ENCODE data around the gene GTSE1.

The GTSE1 gene

GRCh38 chr22:46352276-46352675 is 55.6 kb downstream of the GTSE1 start:
- Mint-ChIP-seq H3K36me3 (ENCODE audit: low read depth) (peaks cover 100% of the 10 kb centered on the region), H3K27me3 (no peaks in the 10 kb centered on the region), H3K4me3 (no peak overlapping the region), H3K4me1 (ENCODE audit: low read depth) (no peaks in the 10 kb centered on the region), H3K9me3 (no peaks in the 10 kb centered on the region), H3K27ac (no peak overlapping the region)
- intact Hi-C loops (cut with micrococcal nuclease), result no loop called here

- H3K4me1 Mint-ChIP-seq (ENCODE audit: low read depth), result no peaks in the 10 kb centered on the region
- H3K9me3 Mint-ChIP-seq, result no peaks in the 10 kb centered on the region
- peaks cover 100% of the 10 kb centered on the region for H3K36me3 Mint-ChIP-seq (ENCODE audit: low read depth)
- no peak overlapping the region for H3K27ac Mint-ChIP-seq
- H3K27me3 Mint-ChIP-seq, result no peaks in the 10 kb centered on the region
- H3K4me3 Mint-ChIP-seq, result no peak overlapping the region
- intact Hi-C loops (cut with micrococcal nuclease), result no loop called here
These were observed 56.2 kb downstream of the GTSE1 start for GRCh38 chr22:46352691-46353386.

- intact Hi-C loops (cut with micrococcal nuclease), result no loop called here
- H3K4me3 Mint-ChIP-seq, result no peak overlapping the region
- no peak overlapping the region for H3K27ac Mint-ChIP-seq
- no peaks in the 10 kb centered on the region for H3K9me3 Mint-ChIP-seq
- H3K27me3 Mint-ChIP-seq, result no peaks in the 10 kb centered on the region
- peaks cover 100% of the 10 kb centered on the region for H3K36me3 Mint-ChIP-seq (ENCODE audit: low read depth)
- H3K4me1 Mint-ChIP-seq (ENCODE audit: low read depth), result no peaks in the 10 kb centered on the region
These were observed 56.9 kb downstream of the GTSE1 start for GRCh38 chr22:46353483-46354105.

GRCh38 chr22:46354176-46354992 is 57.7 kb downstream of the GTSE1 start:
- Mint-ChIP-seq H3K36me3 (ENCODE audit: low read depth) (peaks cover 100% of the 10 kb centered on the region), H3K27me3 (no peaks in the 10 kb centered on the region), H3K27ac (no peak overlapping the region), H3K4me3 (no peak overlapping the region), H3K4me1 (ENCODE audit: low read depth) (no peaks in the 10 kb centered on the region), H3K9me3 (no peaks in the 10 kb centered on the region)
- intact Hi-C loops (cut with micrococcal nuclease), result no loop called here

- H3K27ac Mint-ChIP-seq, result no peak overlapping the region
- no peaks in the 10 kb centered on the region for H3K4me1 Mint-ChIP-seq (ENCODE audit: low read depth)
- intact Hi-C loops (cut with micrococcal nuclease), result no loop called here
- no peak overlapping the region for H3K4me3 Mint-ChIP-seq
- no peaks in the 10 kb centered on the region for H3K9me3 Mint-ChIP-seq
- peaks cover 94% of the 10 kb centered on the region for H3K36me3 Mint-ChIP-seq (ENCODE audit: low read depth)
- no peaks in the 10 kb centered on the region for H3K27me3 Mint-ChIP-seq
These were observed 58.3 kb downstream of the GTSE1 start for GRCh38 chr22:46354993-46355305.

GRCh38 chr22:46355369-46355995 is 58.8 kb downstream of the GTSE1 start:
- Mint-ChIP-seq H3K4me3 (no peak overlapping the region), H3K9me3 (no peaks in the 10 kb centered on the region), H3K4me1 (ENCODE audit: low read depth) (no peaks in the 10 kb centered on the region), H3K27ac (no peak overlapping the region), H3K36me3 (ENCODE audit: low read depth) (peaks cover 89% of the 10 kb centered on the region), H3K27me3 (no peaks in the 10 kb centered on the region)
- intact Hi-C loops (cut with micrococcal nuclease), result no loop called here

GRCh38 chr22:46355996-46356471 is 59.4 kb downstream of the GTSE1 start:
- H3K4me1 Mint-ChIP-seq (ENCODE audit: low read depth), result no peaks in the 10 kb centered on the region
- H3K4me3 Mint-ChIP-seq, result no peak overlapping the region
- no peaks in the 10 kb centered on the region for H3K27me3 Mint-ChIP-seq
- no peak overlapping the region for H3K27ac Mint-ChIP-seq
- intact Hi-C loops (cut with micrococcal nuclease), result no loop called here
- H3K9me3 Mint-ChIP-seq, result no peaks in the 10 kb centered on the region
- peaks cover 83% of the 10 kb centered on the region for H3K36me3 Mint-ChIP-seq (ENCODE audit: low read depth)

GRCh38 chr22:46356496-46357480 is 60.1 kb downstream of the GTSE1 start:
- no peaks in the 10 kb centered on the region for H3K4me1 Mint-ChIP-seq (ENCODE audit: low read depth)
- no peak overlapping the region for H3K27ac Mint-ChIP-seq
- no peak overlapping the region for H3K4me3 Mint-ChIP-seq
- peaks cover 76% of the 10 kb centered on the region for H3K36me3 Mint-ChIP-seq (ENCODE audit: low read depth)
- H3K27me3 Mint-ChIP-seq, result no peaks in the 10 kb centered on the region
- intact Hi-C loops (cut with micrococcal nuclease), result no loop called here
- H3K9me3 Mint-ChIP-seq, result no peaks in the 10 kb centered on the region

- Mint-ChIP-seq H3K9me3 (no peaks in the 10 kb centered on the region), H3K36me3 (ENCODE audit: low read depth) (peaks cover 65% of the 10 kb centered on the region)
These were observed 61.2 kb downstream of the GTSE1 start for GRCh38 chr22:46357711-46358520.

GRCh38 chr22:46358766-46359165 is 62.1 kb downstream of the GTSE1 start:
- Mint-ChIP-seq H3K36me3 (ENCODE audit: low read depth) (peaks cover 56% of the 10 kb centered on the region), H3K4me3 (no peak overlapping the region)
- intact Hi-C loops (cut with micrococcal nuclease), result no loop called here

More at GRCh38 chr22:46357711-46358520, 61.2 kb downstream of the GTSE1 start:
- Mint-ChIP-seq H3K4me1 (ENCODE audit: low read depth) (no peaks in the 10 kb centered on the region), H3K27me3 (peaks cover 5% of the 10 kb centered on the region), H3K27ac (no peak overlapping the region), H3K4me3 (no peak overlapping the region)
- intact Hi-C loops (cut with micrococcal nuclease), result no loop called here

GRCh38 chr22:46359362-46359761 is 62.7 kb downstream of the GTSE1 start:
- H3K36me3 Mint-ChIP-seq (ENCODE audit: low read depth), result peaks cover 50% of the 10 kb centered on the region
- peaks cover 5% of the 10 kb centered on the region for H3K27me3 Mint-ChIP-seq
- intact Hi-C loops (cut with micrococcal nuclease), result no loop called here
- H3K4me3 Mint-ChIP-seq, result no peak overlapping the region
- H3K27ac Mint-ChIP-seq, result no peak overlapping the region
- H3K9me3 Mint-ChIP-seq, result no peaks in the 10 kb centered on the region
- H3K4me1 Mint-ChIP-seq (ENCODE audit: low read depth), result no peaks in the 10 kb centered on the region

More at GRCh38 chr22:46358766-46359165, 62.1 kb downstream of the GTSE1 start:
- H3K27ac Mint-ChIP-seq, result no peak overlapping the region
- no peaks in the 10 kb centered on the region for H3K9me3 Mint-ChIP-seq
- H3K4me1 Mint-ChIP-seq (ENCODE audit: low read depth), result no peaks in the 10 kb centered on the region
- H3K27me3 Mint-ChIP-seq, result peaks cover 5% of the 10 kb centered on the region

- no peaks in the 10 kb centered on the region for H3K9me3 Mint-ChIP-seq
- no peak overlapping the region for H3K27ac Mint-ChIP-seq
- no peaks in the 10 kb centered on the region for H3K4me1 Mint-ChIP-seq (ENCODE audit: low read depth)
- H3K4me3 Mint-ChIP-seq, result no peak overlapping the region
- intact Hi-C loops (cut with micrococcal nuclease), result no loop called here
- peaks cover 43% of the 10 kb centered on the region for H3K36me3 Mint-ChIP-seq (ENCODE audit: low read depth)
- peaks cover 5% of the 10 kb centered on the region for H3K27me3 Mint-ChIP-seq
These were observed 63.4 kb downstream of the GTSE1 start for GRCh38 chr22:46360097-46360496.

Data from dendritic cell treated with granulocyte-macrophage colony-stimulating factor and Interleukin-4, amounts not matched to agents 40 ng/mL and 50 ng/mL, for 4 days (primary cell).